CD4-positive, alpha-beta T cell (primary cell): Measurements from ENCODE around the gene RIPK4. TPM values are rescaled to one million over a fixed set of nuclear protein-coding genes. Genes with fewer than 3 reads are reported as not detected.
"Not testable (repeated sequence)": the region's sequence is repeated elsewhere in the genome, so short reads cannot be mapped to it uniquely, and the experiment has no call there.

Experiments used
- ATAC-seq: fragments of 200-7000 bp; cut with Tn5 transposase; one replicate; pipeline ENCODE4 v1.10.0; 2022; ENCODE audit warnings: mild to moderate bottlenecking; ENCODE audit not compliant: poor library complexity
- CTCF ChIA-PET: fragments of 350-600 bp; sonication (Branson Sonifier 250); formaldehyde crosslinking; loops from one replicate; lab custom pipeline; 2021; ENCODE audit warnings: antibody characterized with exemption, inconsistent platforms; lab: Charles Lee
- POLR2A ChIA-PET: fragments of 350-600 bp; sonication (Branson Sonifier 250); formaldehyde crosslinking; loops from one replicate; lab custom pipeline; 2021; ENCODE audit warnings: antibody characterized with exemption, inconsistent platforms; lab: Charles Lee
- DNase-seq, 14 experiments: peaks; one replicate each; pipeline ENCODE4 v3.0.0-alpha.2; 2013 to 2020; ENCODE audit warnings: mixed read lengths in 2 of 14
- H3K27ac ChIP-seq, 2 donors: one replicate each; pipeline versions ENCODE4 v1.5.1 to v1.7.0; 2013; ENCODE audit warnings: low read length in 2 of 2, low read depth in 1 of 2, mild to moderate bottlenecking in 1 of 2
- H3K27me3 ChIP-seq, 2 experiments: 1 replicate in 1 of 2; 2 replicates in 1 of 2; pipeline versions ENCODE4 v1.6.1 to v1.7.0; 2013; ENCODE audit warnings: low read length in 2 of 2, control low read depth in 1 of 2, mild to moderate bottlenecking in 1 of 2, moderate library complexity in 1 of 2; ENCODE audit not compliant: insufficient read depth in 2 of 2, control insufficient read depth in 1 of 2
- H3K36me3 ChIP-seq: one replicate; pipeline ENCODE4 v1.6.1; 2013; ENCODE audit warnings: low read length, control low read depth; ENCODE audit not compliant: insufficient read depth
- H3K4me1 ChIP-seq: one replicate; pipeline ENCODE4 v1.6.1; 2013; ENCODE audit warnings: low read length, control low read depth; ENCODE audit not compliant: insufficient read depth
- H3K4me3 ChIP-seq: one replicate; pipeline ENCODE4 v1.5.1; 2013; ENCODE audit warnings: mild to moderate bottlenecking, low read length, moderate library complexity
- H3K9me3 ChIP-seq, 2 experiments: 1 replicate in 1 of 2; 2 replicates in 1 of 2; pipeline versions ENCODE4 v1.6.1 to v1.7.0; 2013; ENCODE audit warnings: low read length in 2 of 2, mild to moderate bottlenecking in 2 of 2, control low read depth in 1 of 2, moderate library complexity in 1 of 2; ENCODE audit not compliant: control insufficient read depth in 1 of 2, insufficient read depth in 1 of 2
- H3K27ac Mint-ChIP-seq: one replicate; pipeline ENCODE4 v1.8.0; 2020; ENCODE audit warnings: mixed read lengths
- H3K27me3 Mint-ChIP-seq: one replicate; pipeline ENCODE4 v1.8.0; 2021; ENCODE audit warnings: mixed read lengths
- H3K36me3 Mint-ChIP-seq: one replicate; pipeline ENCODE4 v1.8.0; 2021; ENCODE audit warnings: low read depth, mixed read lengths
- H3K4me1 Mint-ChIP-seq: one replicate; pipeline ENCODE4 v1.8.0; 2021; ENCODE audit warnings: low read depth, mixed read lengths
- H3K4me3 Mint-ChIP-seq: one replicate; pipeline ENCODE4 v1.8.0; 2020; ENCODE audit warnings: mild to moderate bottlenecking, mixed read lengths
- H3K9me3 Mint-ChIP-seq: one replicate; pipeline ENCODE4 v1.8.0; 2020; ENCODE audit warnings: mixed read lengths
- CTCF ChIP-seq: fragments of 200-600 bp; IDR thresholded peaks from one replicate; pipeline ENCODE4 v1.8.0; 2022; ENCODE audit warnings: antibody characterized with exemption, mild to moderate bottlenecking
- intact Hi-C, 2 experiments: fragments of 100-400 bp; cut with DNase I in 1 of 2; cut with micrococcal nuclease in 1 of 2; formaldehyde crosslinking; loops; one replicate each; pipeline versions ENCODE4 v1.15.1 to v1.9.0; 2023 to 2025; cut with DNase I, micrococcal nuclease
- total RNA-seq, 174 experiments: library from RNA in 2 of 174; stranded (reverse) in 2 of 174; gene quantifications; one replicate each; pipeline ENCODE4 v1.2.3 and lab custom pipeline; 2021 to 2026

RIPK4 gene
- total RNA-seq, 2 experiments from 2014 or later: 2.5 to 3.0 TPM

- Mint-ChIP-seq H3K27me3 (peaks cover 28% of the 10 kb centered on the region), H3K4me3 (no peak overlapping the region), H3K4me1 (no peaks in the 10 kb centered on the region), H3K27ac (no peak overlapping the region), H3K9me3 (no peaks in the 10 kb centered on the region), H3K36me3 (no peaks in the 10 kb centered on the region)
- H3K36me3 ChIP-seq: no peaks in the 10 kb centered on the region
- no peak overlapping the region for H3K4me3 ChIP-seq
- intact Hi-C loops: no loop called here
- no peak overlapping the region for H3K27ac ChIP-seq
- no peaks in the 10 kb centered on the region for H3K4me1 ChIP-seq
- ATAC-seq (no peak), DNase-seq (no peak)
- POLR2A ChIA-PET: no interaction called here
- H3K27me3 ChIP-seq: peaks cover 0 to 4% of the 10 kb centered on the region in 2 experiments
- CTCF ChIA-PET: no interaction called here
- H3K9me3 ChIP-seq: peaks cover 0 to 5% of the 10 kb centered on the region in 2 experiments
- TF ChIP-seq CTCF: no peak
Observed at GRCh38 chr21:41698071-41698470, 68.8 kb downstream of the RIPK4 start.

GRCh38 chr21:41695513-41695912 lies 71.3 kb downstream of the RIPK4 start:
- peaks cover 0 to 5% of the 10 kb centered on the region in 2 experiments for H3K9me3 ChIP-seq
- H3K27me3 ChIP-seq: peaks cover 0 to 7% of the 10 kb centered on the region in 2 experiments
- no peak overlapping the region for H3K4me3 Mint-ChIP-seq
- intact Hi-C loops: no loop called here
- H3K9me3 Mint-ChIP-seq: no peaks in the 10 kb centered on the region
- H3K4me3 ChIP-seq: no peak overlapping the region
- H3K36me3 Mint-ChIP-seq: no peaks in the 10 kb centered on the region
- ChIA-PET POLR2A (no interaction called here), CTCF (no interaction called here)
- TF ChIP-seq CTCF: no peak
- ATAC-seq: no peak
- peaks cover 26% of the 10 kb centered on the region for H3K27me3 Mint-ChIP-seq
- H3K27ac ChIP-seq: no peak overlapping the region
- no peaks in the 10 kb centered on the region for H3K4me1 ChIP-seq
- H3K27ac Mint-ChIP-seq: no peak overlapping the region
- no peak for DNase-seq
- no peaks in the 10 kb centered on the region for H3K4me1 Mint-ChIP-seq
- no peaks in the 10 kb centered on the region for H3K36me3 ChIP-seq

GRCh38 chr21:41694042-41694441 lies 72.8 kb downstream of the RIPK4 start:
- H3K27ac Mint-ChIP-seq, CTCF ChIA-PET, H3K36me3 ChIP-seq, H3K4me1 ChIP-seq, POLR2A ChIA-PET, DNase-seq, ATAC-seq, H3K36me3 Mint-ChIP-seq, H3K9me3 Mint-ChIP-seq, H3K27me3 ChIP-seq, H3K27ac ChIP-seq, H3K9me3 ChIP-seq, H3K4me3 Mint-ChIP-seq, H3K4me3 ChIP-seq, H3K4me1 Mint-ChIP-seq, intact Hi-C loops: not testable (repeated sequence)
- peaks cover 19% of the 10 kb centered on the region for H3K27me3 Mint-ChIP-seq

- Mint-ChIP-seq H3K27me3 (peaks cover 20% of the 10 kb centered on the region), H3K36me3 (no peaks in the 10 kb centered on the region), H3K4me3 (no peak overlapping the region), H3K27ac (no peak overlapping the region), H3K9me3 (no peaks in the 10 kb centered on the region), H3K4me1 (no peaks in the 10 kb centered on the region)
- no peak overlapping the region for H3K27ac ChIP-seq
- H3K9me3 ChIP-seq: peaks cover 0 to 11% of the 10 kb centered on the region in 2 experiments
- intact Hi-C loops: no loop called here
- H3K4me1 ChIP-seq: no peaks in the 10 kb centered on the region
- H3K27me3 ChIP-seq: peaks cover 0 to 7% of the 10 kb centered on the region in 2 experiments
- H3K4me3 ChIP-seq: no peak overlapping the region
- ATAC-seq (no peak), DNase-seq (no peak)
- ChIA-PET POLR2A (no interaction called here), CTCF (no interaction called here)
- TF ChIP-seq CTCF: no peak
- no peaks in the 10 kb centered on the region for H3K36me3 ChIP-seq
Observed at GRCh38 chr21:41692185-41692565, 74.7 kb downstream of the RIPK4 start.
